ENCODE results near the gene PYGM. TPM values are rescaled to one million over a fixed set of nuclear protein-coding genes. Genes with fewer than 3 reads are reported as not detected.
A peak's percentile ranks its signal among the peaks of the same experiment; 100 is the strongest.

PYGM gene
- total and polyA plus RNA-seq, 2 of the 13 experiments (the other 11 are each of a cell fraction or from before 2014, with no cell fraction given), result 0.11 to 0.12 TPM

DNA sequence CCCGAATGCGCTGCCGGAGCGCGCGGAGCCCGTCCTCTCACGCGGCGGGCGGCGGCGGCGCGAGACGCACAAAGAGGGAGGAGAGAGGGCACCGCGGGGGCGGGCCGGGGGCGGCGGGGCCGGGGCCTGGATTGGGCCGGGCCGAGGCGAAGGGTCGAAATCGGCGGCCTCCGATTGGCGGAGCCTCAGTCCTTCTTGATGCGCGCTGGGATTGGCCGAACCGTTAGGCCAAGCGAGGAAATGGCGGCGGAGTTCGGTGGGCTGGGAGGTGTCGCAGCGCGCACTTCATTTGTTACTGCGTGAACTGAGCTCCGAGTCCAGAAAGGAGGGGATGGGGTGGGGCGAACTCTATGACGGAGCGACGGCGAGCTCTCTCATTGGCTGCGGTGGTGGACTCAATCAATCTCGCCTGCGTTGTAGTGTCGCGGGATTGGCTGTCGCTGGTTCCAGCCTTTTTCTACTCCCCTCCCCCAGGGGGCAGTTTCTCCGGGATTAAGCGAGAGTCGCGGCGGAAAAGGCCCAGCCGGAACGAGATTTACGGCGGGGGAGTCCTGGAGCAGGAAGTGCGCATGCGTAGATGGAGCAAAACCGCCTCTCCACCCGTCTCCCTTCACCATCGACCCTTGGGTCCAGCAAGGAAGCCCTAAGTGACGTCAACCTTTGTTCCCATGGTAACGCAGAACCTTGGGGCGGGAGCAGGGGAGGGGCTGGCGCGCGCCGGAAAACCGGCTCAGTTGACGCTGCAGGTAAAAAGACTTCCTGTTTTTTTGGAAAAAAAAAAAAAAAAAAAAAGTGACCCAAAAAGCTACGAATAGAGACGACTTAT is 18.9 kb upstream of the PYGM start, which contains the start of gene SF1 (continued):
- 0 out of 2 replicates have a peak, but pooled peaks have one; percentile 35 for TF ChIP-seq ZNF546 (CRISPR knock-in tag; conservative IDR thresholded peaks at IDR 0.05)
- no peak for TF ChIP-seq CEBPG (CRISPR knock-in tag; IDR thresholded peaks at IDR 0.05)
- peak; percentile 93 for TF ChIP-seq RFXAP (CRISPR knock-in tag; IDR thresholded peaks at IDR 0.05; ENCODE audit: borderline replicate concordance)
- TF ChIP-seq ZNF512B (CRISPR knock-in tag; IDR thresholded peaks at IDR 0.05; ENCODE audit: borderline replicate concordance), result no peak
- TF ChIP-seq ZSCAN9 (CRISPR knock-in tag; IDR thresholded peaks at IDR 0.05; ENCODE audit: borderline replicate concordance), result no peak
- TF ChIP-seq JARID2 (CRISPR knock-in tag; IDR thresholded peaks at IDR 0.05; ENCODE audit: insufficient replicate concordance), result no peak
- no peak for TF ChIP-seq MBNL3 (CRISPR knock-in tag; conservative IDR thresholded peaks at IDR 0.05)
- TF ChIP-seq, protein P1, sequence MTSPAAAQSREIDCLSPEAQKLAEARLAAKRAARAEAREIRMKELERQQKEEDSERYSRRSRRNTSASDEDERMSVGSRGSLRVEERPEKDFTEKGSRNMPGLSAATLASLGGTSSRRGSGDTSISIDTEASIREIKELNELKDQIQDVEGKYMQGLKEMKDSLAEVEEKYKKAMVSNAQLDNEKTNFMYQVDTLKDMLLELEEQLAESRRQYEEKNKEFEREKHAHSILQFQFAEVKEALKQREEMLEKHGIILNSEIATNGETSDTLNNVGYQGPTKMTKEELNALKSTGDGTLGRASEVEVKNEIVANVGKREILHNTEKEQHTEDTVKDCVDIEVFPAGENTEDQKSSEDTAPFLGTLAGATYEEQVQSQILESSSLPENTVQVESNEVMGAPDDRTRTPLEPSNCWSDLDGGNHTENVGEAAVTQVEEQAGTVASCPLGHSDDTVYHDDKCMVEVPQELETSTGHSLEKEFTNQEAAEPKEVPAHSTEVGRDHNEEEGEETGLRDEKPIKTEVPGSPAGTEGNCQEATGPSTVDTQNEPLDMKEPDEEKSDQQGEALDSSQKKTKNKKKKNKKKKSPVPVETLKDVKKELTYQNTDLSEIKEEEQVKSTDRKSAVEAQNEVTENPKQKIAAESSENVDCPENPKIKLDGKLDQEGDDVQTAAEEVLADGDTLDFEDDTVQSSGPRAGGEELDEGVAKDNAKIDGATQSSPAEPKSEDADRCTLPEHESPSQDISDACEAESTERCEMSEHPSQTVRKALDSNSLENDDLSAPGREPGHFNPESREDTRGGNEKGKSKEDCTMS (CRISPR knock-in tag; conservative IDR thresholded peaks at IDR 0.05), result no peak
- TF ChIP-seq MED1 (CRISPR knock-in tag; IDR thresholded peaks at IDR 0.05), result peak; percentile 31; the same call in 1 of the 2 replicates
- TF ChIP-seq ZSCAN31 (CRISPR knock-in tag; IDR thresholded peaks at IDR 0.05; ENCODE audit: low read depth), result no peak; the same call in 1 of the 2 replicates
- 0 out of 2 replicates have a peak, but pooled peaks have one; percentile 32 for TF ChIP-seq ZNF136 (CRISPR knock-in tag; IDR thresholded peaks at IDR 0.05; ENCODE audit: low read depth)
- TF ChIP-seq, protein P2, sequence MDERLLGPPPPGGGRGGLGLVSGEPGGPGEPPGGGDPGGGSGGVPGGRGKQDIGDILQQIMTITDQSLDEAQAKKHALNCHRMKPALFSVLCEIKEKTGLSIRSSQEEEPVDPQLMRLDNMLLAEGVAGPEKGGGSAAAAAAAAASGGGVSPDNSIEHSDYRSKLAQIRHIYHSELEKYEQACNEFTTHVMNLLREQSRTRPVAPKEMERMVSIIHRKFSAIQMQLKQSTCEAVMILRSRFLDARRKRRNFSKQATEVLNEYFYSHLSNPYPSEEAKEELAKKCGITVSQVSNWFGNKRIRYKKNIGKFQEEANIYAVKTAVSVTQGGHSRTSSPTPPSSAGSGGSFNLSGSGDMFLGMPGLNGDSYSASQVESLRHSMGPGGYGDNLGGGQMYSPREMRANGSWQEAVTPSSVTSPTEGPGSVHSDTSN (CRISPR knock-in tag; IDR thresholded peaks at IDR 0.05), result peak; percentile 37; the same call in 1 of the 2 replicates
- TF ChIP-seq SOX6 (IDR thresholded peaks at IDR 0.05), result no peak
- peak; percentile 36 for TF ChIP-seq SOX6 (CRISPR knock-in tag; IDR thresholded peaks at IDR 0.05)
- TF ChIP-seq, protein P3, sequence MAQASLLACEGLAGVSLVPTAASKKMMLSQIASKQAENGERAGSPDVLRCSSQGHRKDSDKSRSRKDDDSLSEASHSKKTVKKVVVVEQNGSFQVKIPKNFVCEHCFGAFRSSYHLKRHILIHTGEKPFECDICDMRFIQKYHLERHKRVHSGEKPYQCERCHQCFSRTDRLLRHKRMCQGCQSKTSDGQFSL (CRISPR knock-in tag; IDR thresholded peaks at IDR 0.05), result no peak
- TF ChIP-seq KAT7 (CRISPR knock-in tag; IDR thresholded peaks at IDR 0.05; ENCODE audit: borderline replicate concordance), result no peak
- TF ChIP-seq ZBTB7B (CRISPR knock-in tag; IDR thresholded peaks at IDR 0.05), result no peak; the same call in 1 of the 2 replicates
- no peak for TF ChIP-seq KDM5B (CRISPR knock-in tag; IDR thresholded peaks at IDR 0.05; ENCODE audit: borderline replicate concordance)
- TF ChIP-seq ZNF530 (CRISPR knock-in tag; IDR thresholded peaks at IDR 0.05; ENCODE audit: low read depth), result no peak
- no peak; the same call in 1 of the 2 replicates for TF ChIP-seq ELF3 (CRISPR knock-in tag; IDR thresholded peaks at IDR 0.05)
- no peak for TF ChIP-seq RARA (CRISPR knock-in tag; IDR thresholded peaks at IDR 0.05)
- 0 out of 2 replicates have a peak, but pooled peaks have one; percentile 37 for TF ChIP-seq STAT5B (CRISPR knock-in tag; IDR thresholded peaks at IDR 0.05)
- TF ChIP-seq ZNF317 (CRISPR knock-in tag; IDR thresholded peaks at IDR 0.05), result peak; percentile 42; the same call in 1 of the 2 replicates
- no peak for TF ChIP-seq ZFYVE20 (CRISPR knock-in tag; IDR thresholded peaks at IDR 0.05; ENCODE audit: borderline replicate concordance, low read depth)

All from HepG2 (cell line).